ENCODE data around the gene FALEC.

The FALEC gene

GRCh38 chr1:150558761-150559655, 43.5 kb downstream of the FALEC start:
- TF ChIP-seq PPARA (CRISPR knock-in tag; IDR thresholded peaks at IDR 0.05; ENCODE audit: borderline replicate concordance): no peak
- TF ChIP-seq ARNTL (CRISPR knock-in tag; IDR thresholded peaks at IDR 0.05; ENCODE audit: borderline replicate concordance, low read depth): no peak
- TF ChIP-seq, protein P1, sequence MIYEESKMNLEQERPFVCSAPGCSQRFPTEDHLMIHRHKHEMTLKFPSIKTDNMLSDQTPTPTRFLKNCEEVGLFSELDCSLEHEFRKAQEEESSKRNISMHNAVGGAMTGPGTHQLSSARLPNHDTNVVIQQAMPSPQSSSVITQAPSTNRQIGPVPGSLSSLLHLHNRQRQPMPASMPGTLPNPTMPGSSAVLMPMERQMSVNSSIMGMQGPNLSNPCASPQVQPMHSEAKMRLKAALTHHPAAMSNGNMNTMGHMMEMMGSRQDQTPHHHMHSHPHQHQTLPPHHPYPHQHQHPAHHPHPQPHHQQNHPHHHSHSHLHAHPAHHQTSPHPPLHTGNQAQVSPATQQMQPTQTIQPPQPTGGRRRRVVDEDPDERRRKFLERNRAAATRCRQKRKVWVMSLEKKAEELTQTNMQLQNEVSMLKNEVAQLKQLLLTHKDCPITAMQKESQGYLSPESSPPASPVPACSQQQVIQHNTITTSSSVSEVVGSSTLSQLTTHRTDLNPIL (CRISPR knock-in tag; IDR thresholded peaks at IDR 0.05; ENCODE audit: low read depth): no peak
- no peak for TF ChIP-seq ZNF565 (CRISPR knock-in tag; conservative IDR thresholded peaks at IDR 0.05; ENCODE audit: low read depth)
- no peak for TF ChIP-seq OSR1 (CRISPR knock-in tag; IDR thresholded peaks at IDR 0.05)
- no peak for TF ChIP-seq BACH2 (CRISPR knock-in tag; IDR thresholded peaks at IDR 0.05; ENCODE audit: borderline replicate concordance)
- TF ChIP-seq, protein P2, sequence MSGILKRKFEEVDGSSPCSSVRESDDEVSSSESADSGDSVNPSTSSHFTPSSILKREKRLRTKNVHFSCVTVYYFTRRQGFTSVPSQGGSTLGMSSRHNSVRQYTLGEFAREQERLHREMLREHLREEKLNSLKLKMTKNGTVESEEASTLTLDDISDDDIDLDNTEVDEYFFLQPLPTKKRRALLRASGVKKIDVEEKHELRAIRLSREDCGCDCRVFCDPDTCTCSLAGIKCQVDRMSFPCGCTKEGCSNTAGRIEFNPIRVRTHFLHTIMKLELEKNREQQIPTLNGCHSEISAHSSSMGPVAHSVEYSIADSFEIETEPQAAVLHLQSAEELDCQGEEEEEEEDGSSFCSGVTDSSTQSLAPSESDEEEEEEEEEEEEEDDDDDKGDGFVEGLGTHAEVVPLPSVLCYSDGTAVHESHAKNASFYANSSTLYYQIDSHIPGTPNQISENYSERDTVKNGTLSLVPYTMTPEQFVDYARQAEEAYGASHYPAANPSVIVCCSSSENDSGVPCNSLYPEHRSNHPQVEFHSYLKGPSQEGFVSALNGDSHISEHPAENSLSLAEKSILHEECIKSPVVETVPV (CRISPR knock-in tag; IDR thresholded peaks at IDR 0.05): no peak
- TF ChIP-seq GLIS3 (CRISPR knock-in tag; IDR thresholded peaks at IDR 0.05): no peak
- TF ChIP-seq, protein P3, sequence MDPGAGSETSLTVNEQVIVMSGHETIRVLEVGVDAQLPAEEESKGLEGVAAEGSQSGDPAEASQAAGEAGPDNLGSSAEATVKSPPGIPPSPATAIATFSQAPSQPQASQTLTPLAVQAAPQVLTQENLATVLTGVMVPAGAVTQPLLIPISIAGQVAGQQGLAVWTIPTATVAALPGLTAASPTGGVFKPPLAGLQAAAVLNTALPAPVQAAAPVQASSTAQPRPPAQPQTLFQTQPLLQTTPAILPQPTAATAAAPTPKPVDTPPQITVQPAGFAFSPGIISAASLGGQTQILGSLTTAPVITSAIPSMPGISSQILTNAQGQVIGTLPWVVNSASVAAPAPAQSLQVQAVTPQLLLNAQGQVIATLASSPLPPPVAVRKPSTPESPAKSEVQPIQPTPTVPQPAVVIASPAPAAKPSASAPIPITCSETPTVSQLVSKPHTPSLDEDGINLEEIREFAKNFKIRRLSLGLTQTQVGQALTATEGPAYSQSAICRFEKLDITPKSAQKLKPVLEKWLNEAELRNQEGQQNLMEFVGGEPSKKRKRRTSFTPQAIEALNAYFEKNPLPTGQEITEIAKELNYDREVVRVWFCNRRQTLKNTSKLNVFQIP (CRISPR knock-in tag; IDR thresholded peaks at IDR 0.05; ENCODE audit: borderline replicate concordance, low read depth): no peak
- TF ChIP-seq ZC3H10 (CRISPR knock-in tag; IDR thresholded peaks at IDR 0.05): no peak
- TF ChIP-seq ZFP30 (CRISPR knock-in tag; IDR thresholded peaks at IDR 0.05): no peak
- no peak for TF ChIP-seq TOX (CRISPR knock-in tag; IDR thresholded peaks at IDR 0.05; ENCODE audit: borderline replicate concordance)
- TF ChIP-seq, protein P4, sequence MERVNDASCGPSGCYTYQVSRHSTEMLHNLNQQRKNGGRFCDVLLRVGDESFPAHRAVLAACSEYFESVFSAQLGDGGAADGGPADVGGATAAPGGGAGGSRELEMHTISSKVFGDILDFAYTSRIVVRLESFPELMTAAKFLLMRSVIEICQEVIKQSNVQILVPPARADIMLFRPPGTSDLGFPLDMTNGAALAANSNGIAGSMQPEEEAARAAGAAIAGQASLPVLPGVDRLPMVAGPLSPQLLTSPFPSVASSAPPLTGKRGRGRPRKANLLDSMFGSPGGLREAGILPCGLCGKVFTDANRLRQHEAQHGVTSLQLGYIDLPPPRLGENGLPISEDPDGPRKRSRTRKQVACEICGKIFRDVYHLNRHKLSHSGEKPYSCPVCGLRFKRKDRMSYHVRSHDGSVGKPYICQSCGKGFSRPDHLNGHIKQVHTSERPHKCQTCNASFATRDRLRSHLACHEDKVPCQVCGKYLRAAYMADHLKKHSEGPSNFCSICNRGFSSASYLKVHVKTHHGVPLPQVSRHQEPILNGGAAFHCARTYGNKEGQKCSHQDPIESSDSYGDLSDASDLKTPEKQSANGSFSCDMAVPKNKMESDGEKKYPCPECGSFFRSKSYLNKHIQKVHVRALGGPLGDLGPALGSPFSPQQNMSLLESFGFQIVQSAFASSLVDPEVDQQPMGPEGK (CRISPR knock-in tag; IDR thresholded peaks at IDR 0.05; ENCODE audit: borderline replicate concordance): no peak
- TF ChIP-seq ESRRG (CRISPR knock-in tag; IDR thresholded peaks at IDR 0.05): no peak
- no peak for TF ChIP-seq CSDC2 (CRISPR knock-in tag; IDR thresholded peaks at IDR 0.05)
- TF ChIP-seq ZNF70 (CRISPR knock-in tag; IDR thresholded peaks at IDR 0.05): no peak
- TF ChIP-seq RARB (CRISPR knock-in tag; IDR thresholded peaks at IDR 0.05): no peak
- no peak for TF ChIP-seq ZNF8 (CRISPR knock-in tag; IDR thresholded peaks at IDR 0.05)
- no peak for ATAC-seq

DNA sequence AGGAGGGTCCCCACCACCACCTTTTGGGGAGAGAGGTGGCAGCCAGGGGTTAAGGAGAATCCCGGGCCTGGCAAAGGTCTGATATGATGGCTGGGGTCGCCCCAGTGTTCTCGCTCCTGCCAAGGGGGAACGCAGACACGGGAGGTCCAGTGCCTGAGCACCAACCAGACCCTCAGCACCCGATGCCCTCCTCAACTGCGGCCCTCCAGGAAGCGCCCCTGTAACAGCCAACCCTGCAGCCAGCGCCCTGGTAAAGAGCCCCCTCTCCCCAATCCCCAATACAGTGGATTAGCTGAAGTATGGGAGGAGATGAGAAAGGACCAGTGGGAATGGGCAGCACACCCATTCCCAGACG, 44.1 kb downstream of the FALEC start:
- no peak for ATAC-seq
- TF ChIP-seq ISL1 (CRISPR knock-in tag; IDR thresholded peaks at IDR 0.05) (no peak), ESRRG (CRISPR knock-in tag; IDR thresholded peaks at IDR 0.05) (no peak), ARNTL (CRISPR knock-in tag; IDR thresholded peaks at IDR 0.05; ENCODE audit: borderline replicate concordance, low read depth) (no peak), SNAI2 (CRISPR knock-in tag; IDR thresholded peaks at IDR 0.05) (no peak), CSDC2 (CRISPR knock-in tag; IDR thresholded peaks at IDR 0.05) (no peak), ZFP30 (CRISPR knock-in tag; IDR thresholded peaks at IDR 0.05) (no peak), ZNF565 (CRISPR knock-in tag; conservative IDR thresholded peaks at IDR 0.05; ENCODE audit: low read depth) (no peak), GLIS3 (CRISPR knock-in tag; IDR thresholded peaks at IDR 0.05) (no peak), ZC3H10 (CRISPR knock-in tag; IDR thresholded peaks at IDR 0.05) (no peak), OSR1 (CRISPR knock-in tag; IDR thresholded peaks at IDR 0.05) (no peak), RARB (CRISPR knock-in tag; IDR thresholded peaks at IDR 0.05) (no peak), TCF4 (CRISPR knock-in tag; IDR thresholded peaks at IDR 0.05; ENCODE audit: borderline replicate concordance) (no peak), ZNF70 (CRISPR knock-in tag; IDR thresholded peaks at IDR 0.05) (no peak), TOX (CRISPR knock-in tag; IDR thresholded peaks at IDR 0.05; ENCODE audit: borderline replicate concordance) (no peak)
- TF ChIP-seq, protein P3 (CRISPR knock-in tag; IDR thresholded peaks at IDR 0.05; ENCODE audit: borderline replicate concordance, low read depth): no peak
- TF ChIP-seq, protein P4 (CRISPR knock-in tag; IDR thresholded peaks at IDR 0.05; ENCODE audit: borderline replicate concordance): no peak
- TF ChIP-seq, protein P1 (CRISPR knock-in tag; IDR thresholded peaks at IDR 0.05; ENCODE audit: low read depth): no peak
- TF ChIP-seq, protein P2 (CRISPR knock-in tag; IDR thresholded peaks at IDR 0.05): no peak
